RWPE2 (cell line): ENCODE data around the gene ZNHIT1.

Experiments
- ATAC-seq: fragments of 200-7000 bp; cut with Tn5 transposase; 3 replicates; pipeline ENCODE4 v1.9.1; 2021; ENCODE audit warnings: low read depth
- DNase-seq: peaks from one replicate; pipeline ENCODE4 v3.0.0-alpha.2; 2020; ENCODE audit warnings: low spot score
- H3K27ac ChIP-seq: fragments of 450-650 bp; 2 replicates; pipeline ENCODE4 v1.5.1; 2017; ENCODE audit warnings: mild to moderate bottlenecking; ENCODE audit not compliant: poor library complexity, severe bottlenecking
- H3K27me3 ChIP-seq: fragments of 250-450 bp; sonication (Bioruptor Pico); 2 replicates; pipeline ENCODE4 v1.5.1; 2021; ENCODE audit warnings: mild to moderate bottlenecking, moderate library complexity; ENCODE audit not compliant: insufficient read depth, poor library complexity, severe bottlenecking
- H3K36me3 ChIP-seq: fragments of 250-450 bp; sonication (Bioruptor Pico); 2 replicates; pipeline ENCODE4 v1.5.1; 2020; ENCODE audit warnings: low read depth, mild to moderate bottlenecking, moderate library complexity
- H3K4me1 ChIP-seq: fragments of 250-450 bp; sonication (Bioruptor Pico); 2 replicates; pipeline ENCODE4 v1.5.1; 2021; ENCODE audit warnings: mild to moderate bottlenecking, moderate library complexity; ENCODE audit not compliant: insufficient read depth, poor library complexity, severe bottlenecking
- H3K4me3 ChIP-seq: fragments of 250-450 bp; sonication (Bioruptor Pico); 2 replicates; pipeline ENCODE4 v1.5.1; 2021; ENCODE audit warnings: mild to moderate bottlenecking, moderate library complexity; ENCODE audit not compliant: severe bottlenecking
- H3K9me3 ChIP-seq: fragments of 250-450 bp; sonication (Bioruptor Pico); 2 replicates; pipeline ENCODE4 v1.5.1; 2021; ENCODE audit warnings: mild to moderate bottlenecking, moderate library complexity; ENCODE audit not compliant: severe bottlenecking
- TF ChIP-seq, protein P1 (sequence below): fragments of 450-650 bp; IDR thresholded peaks from one replicate; pipeline ENCODE4 v1.5.1; 2017; ENCODE audit warnings: mild to moderate bottlenecking, moderate library complexity; ENCODE audit not compliant: poor library complexity, severe bottlenecking

The ZNHIT1 gene

DNA sequence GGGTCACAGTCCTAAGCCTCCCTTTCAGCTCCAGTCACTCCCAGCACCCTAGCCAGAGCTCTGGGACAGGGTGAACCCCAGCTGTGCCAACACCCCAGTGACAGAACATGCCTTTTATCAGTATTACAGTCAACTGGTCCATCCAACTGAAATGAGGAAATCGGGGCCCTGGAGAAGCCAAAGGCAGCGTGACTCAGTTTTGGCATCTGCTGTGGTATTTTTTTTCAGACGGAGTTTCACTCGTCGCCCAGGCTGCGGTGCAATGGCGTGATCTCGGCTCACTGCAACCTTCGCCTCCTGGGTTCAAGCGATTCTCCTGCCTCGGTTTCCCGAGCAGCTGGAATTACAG, 23.0 kb downstream of the ZNHIT1 start:
- H3K27ac ChIP-seq, result no peak overlapping the region
- H3K36me3 ChIP-seq, result peaks cover 22% of the 10 kb centered on the region
- H3K4me1 ChIP-seq, result peaks cover 6% of the 10 kb centered on the region
- no peak for ATAC-seq
- TF ChIP-seq, protein P1, sequence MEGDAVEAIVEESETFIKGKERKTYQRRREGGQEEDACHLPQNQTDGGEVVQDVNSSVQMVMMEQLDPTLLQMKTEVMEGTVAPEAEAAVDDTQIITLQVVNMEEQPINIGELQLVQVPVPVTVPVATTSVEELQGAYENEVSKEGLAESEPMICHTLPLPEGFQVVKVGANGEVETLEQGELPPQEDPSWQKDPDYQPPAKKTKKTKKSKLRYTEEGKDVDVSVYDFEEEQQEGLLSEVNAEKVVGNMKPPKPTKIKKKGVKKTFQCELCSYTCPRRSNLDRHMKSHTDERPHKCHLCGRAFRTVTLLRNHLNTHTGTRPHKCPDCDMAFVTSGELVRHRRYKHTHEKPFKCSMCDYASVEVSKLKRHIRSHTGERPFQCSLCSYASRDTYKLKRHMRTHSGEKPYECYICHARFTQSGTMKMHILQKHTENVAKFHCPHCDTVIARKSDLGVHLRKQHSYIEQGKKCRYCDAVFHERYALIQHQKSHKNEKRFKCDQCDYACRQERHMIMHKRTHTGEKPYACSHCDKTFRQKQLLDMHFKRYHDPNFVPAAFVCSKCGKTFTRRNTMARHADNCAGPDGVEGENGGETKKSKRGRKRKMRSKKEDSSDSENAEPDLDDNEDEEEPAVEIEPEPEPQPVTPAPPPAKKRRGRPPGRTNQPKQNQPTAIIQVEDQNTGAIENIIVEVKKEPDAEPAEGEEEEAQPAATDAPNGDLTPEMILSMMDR, result no peak
- DNase-seq, result no peak
- no peaks in the 10 kb centered on the region for H3K27me3 ChIP-seq
- no peak overlapping the region for H3K4me3 ChIP-seq
- no peaks in the 10 kb centered on the region for H3K9me3 ChIP-seq

DNA sequence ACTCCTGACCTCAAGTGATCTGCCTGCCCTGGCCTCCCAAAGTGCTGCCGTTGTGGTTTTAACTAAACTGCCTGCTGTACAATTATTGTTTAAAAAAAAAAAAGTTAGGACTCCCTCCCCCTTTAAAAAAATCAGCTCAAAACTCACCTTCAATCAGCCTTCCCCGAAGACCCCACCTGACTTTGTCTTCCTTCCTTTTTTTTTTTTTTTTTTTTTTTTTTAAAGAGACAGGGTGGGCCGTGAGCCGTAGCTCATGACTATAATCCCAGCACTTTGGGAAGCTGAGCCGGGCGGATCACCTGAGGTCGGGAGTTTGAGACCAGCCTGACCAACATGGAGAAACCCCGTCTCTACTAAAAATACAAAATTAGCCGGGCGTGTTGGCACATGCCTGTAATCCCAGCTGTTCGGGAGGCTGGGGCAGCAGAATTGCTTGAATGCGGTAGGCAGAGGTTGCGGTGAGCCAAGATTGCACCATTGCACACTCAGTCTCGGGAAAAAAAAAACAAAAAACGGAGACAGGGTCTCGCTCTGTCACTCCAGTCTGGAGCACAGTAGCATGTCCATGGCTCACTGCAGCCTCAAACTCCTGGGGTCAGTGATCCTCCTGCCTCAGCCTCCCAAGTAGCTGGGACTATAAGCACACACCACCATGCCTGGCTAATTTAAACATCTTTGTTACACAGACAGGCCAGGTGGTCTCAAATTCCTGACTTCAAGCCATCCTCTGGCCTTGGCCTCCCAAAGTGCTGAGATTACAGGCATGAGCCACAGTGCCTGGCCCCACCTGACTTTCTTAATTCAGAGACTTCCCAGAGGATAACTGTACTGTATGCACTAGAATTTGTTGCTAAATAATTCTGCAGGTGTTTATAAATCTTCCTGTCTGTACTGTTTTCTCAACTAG, 23.7 kb downstream of the ZNHIT1 start:
- no peak for DNase-seq
- peaks cover 22% of the 10 kb centered on the region for H3K36me3 ChIP-seq
- no peak overlapping the region for H3K27ac ChIP-seq
- H3K4me1 ChIP-seq, result peaks cover 6% of the 10 kb centered on the region
- ATAC-seq, result no peak
- TF ChIP-seq, protein P1, result no peak
- H3K9me3 ChIP-seq, result no peaks in the 10 kb centered on the region
- no peak overlapping the region for H3K4me3 ChIP-seq
- no peaks in the 10 kb centered on the region for H3K27me3 ChIP-seq

DNA sequence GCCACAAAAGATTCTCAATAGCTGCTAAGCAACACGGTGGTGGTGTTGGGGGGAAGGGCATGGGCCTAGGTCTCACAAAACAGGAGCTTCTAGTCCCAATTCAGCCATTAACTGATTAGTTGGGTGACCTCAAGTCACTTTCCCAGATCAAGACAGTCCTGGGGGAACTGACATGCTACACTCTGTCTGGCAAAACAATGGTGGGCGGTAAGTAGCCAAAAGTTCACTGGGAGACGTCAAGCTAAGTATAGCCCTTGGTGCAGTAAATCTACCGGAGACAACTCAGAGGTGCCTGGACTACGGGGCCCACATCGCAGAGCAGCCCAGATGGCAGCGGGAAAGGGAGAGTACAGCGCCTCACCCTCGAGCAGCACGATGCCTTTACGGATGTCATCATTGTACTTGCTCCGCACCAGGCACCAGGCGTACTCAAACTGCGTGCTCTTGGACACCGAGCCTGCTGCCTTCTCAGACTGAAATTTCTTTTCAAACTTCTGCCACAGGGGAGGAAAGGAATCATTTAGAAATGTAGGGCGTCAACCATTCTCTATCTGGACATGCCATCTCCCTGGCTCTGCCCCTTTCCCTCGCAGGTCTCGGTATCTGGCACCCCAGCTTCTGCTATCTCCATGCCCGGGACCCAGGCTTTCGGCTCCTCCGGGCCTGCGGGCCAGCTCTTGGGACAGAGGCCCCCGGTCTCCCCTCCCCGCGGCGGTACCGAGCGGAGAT, 25.8 kb downstream of the ZNHIT1 start:
- peaks cover 22% of the 10 kb centered on the region for H3K36me3 ChIP-seq
- no peaks in the 10 kb centered on the region for H3K27me3 ChIP-seq
- ATAC-seq (no peak), DNase-seq (no peak)
- no peaks in the 10 kb centered on the region for H3K9me3 ChIP-seq
- H3K4me1 ChIP-seq, result peaks cover 6% of the 10 kb centered on the region
- TF ChIP-seq, protein P1, result no peak
- peak overlapping the region; percentile 70 for H3K27ac ChIP-seq
- peak overlapping the region; percentile 78 for H3K4me3 ChIP-seq

DNA sequence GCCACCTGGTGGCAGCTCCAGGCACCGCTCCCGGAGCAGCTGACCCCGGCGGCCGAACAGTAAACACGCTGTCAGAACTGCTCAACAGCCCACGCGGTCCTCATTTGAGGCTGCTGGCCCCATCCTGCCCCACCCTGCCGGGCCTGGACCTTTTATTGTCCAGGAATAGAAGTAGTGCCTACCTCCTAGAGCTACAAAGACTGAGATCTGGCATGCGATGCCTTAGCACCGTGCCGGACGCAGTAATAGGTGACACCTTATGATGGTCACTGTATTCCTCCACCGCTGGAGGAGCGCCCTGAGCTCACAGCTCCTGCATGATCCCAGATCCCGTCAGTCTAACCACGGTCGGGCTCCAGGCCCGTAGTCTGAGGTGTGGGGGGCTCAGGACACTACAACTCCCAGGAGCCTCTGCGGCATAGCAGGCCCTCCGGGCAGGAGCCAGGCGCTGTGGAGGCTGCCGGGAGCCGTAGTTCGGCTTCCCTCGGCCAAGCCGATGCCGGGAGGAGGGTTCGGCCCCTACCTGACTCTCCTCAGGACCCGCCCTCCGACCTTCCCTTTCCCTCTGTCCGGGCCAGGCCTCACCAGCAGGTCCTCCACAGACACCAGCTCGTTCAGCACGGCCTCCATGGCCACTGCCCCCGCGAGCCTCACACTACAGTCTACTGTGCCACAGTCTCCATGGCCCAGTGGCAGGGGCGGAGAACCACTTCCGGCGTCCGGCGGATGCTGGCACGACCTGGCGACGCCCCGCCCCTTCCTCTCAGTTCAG, 26.6 kb downstream of the ZNHIT1 start, which contains the start of gene FIS1:
FIS1 (minus strand) TSS at position 707 of the 772 bp plus-strand sequence; CDS start at position 630, 77 bp downstream.
- TF ChIP-seq, protein P1, result peak; percentile 92
- DNase-seq (peak; percentile 94), ATAC-seq (peak; percentile 94)
- Histone ChIP-seq H3K4me3 (peak within 1 kb of the TSS; percentile 78), H3K9me3 (no peaks in the 10 kb centered on the region), H3K4me1 (peaks cover 6% of the 10 kb centered on the region), H3K27me3 (no peaks in the 10 kb centered on the region), H3K36me3 (peaks cover 24% of the 10 kb centered on the region), H3K27ac (peak within 1 kb of the TSS; percentile 70)
